HepG2 (cell line): ENCODE data around the gene ZIM2. TPM values are rescaled to one million over a fixed set of nuclear protein-coding genes. Genes with fewer than 3 reads are reported as not detected.
A peak's percentile ranks its signal among the peaks of the same experiment; 100 is the strongest.

ENCODE experiments used
- ESRRA ChIP-seq: sonication (generic); formaldehyde crosslinking; IDR thresholded peaks from 2 replicates; pipeline ENCODE4 v1.5.1; 2020; ENCODE audit warnings: mild to moderate bottlenecking, low read depth, missing genetic modification reagents
- FOXA1 ChIP-seq, 2 experiments: fragments of 450-650 bp in 1 of 2; sonication (generic) in 1 of 2; formaldehyde crosslinking in 1 of 2; IDR thresholded peaks; 2 replicates each; pipeline versions ENCODE4 v1.4.0 to v1.6.1; 2016 to 2020; ENCODE audit warnings: missing genetic modification reagents in 1 of 2
- GABPB1 ChIP-seq: IDR thresholded peaks from 2 replicates; pipeline ENCODE4 v1.6.1; 2016; ENCODE audit warnings: mild to moderate bottlenecking, missing genetic modification reagents, moderate library complexity, missing compliant biosample characterization
- HDAC1 ChIP-seq: sonication (generic); formaldehyde crosslinking; IDR thresholded peaks from 2 replicates; pipeline ENCODE4 v1.5.1; 2020; ENCODE audit warnings: mild to moderate bottlenecking, missing genetic modification reagents
- KAT8 ChIP-seq: IDR thresholded peaks from 2 replicates; pipeline ENCODE4 v1.6.1; 2016; ENCODE audit warnings: missing genetic modification reagents, missing compliant biosample characterization
- NFKB2 ChIP-seq: sonication (generic); formaldehyde crosslinking; IDR thresholded peaks from 2 replicates; pipeline ENCODE4 v1.4.0; 2020; ENCODE audit warnings: missing genetic modification reagents, borderline replicate concordance
- NRL ChIP-seq: sonication (generic); formaldehyde crosslinking; IDR thresholded peaks from 2 replicates; pipeline ENCODE4 v1.5.0; 2020; ENCODE audit warnings: missing genetic modification reagents, mild to moderate bottlenecking, moderate library complexity, borderline replicate concordance
- PAF1 ChIP-seq: IDR thresholded peaks from 2 replicates; pipeline ENCODE4 v1.6.1; 2016; ENCODE audit warnings: missing genetic modification reagents, missing compliant biosample characterization
- SPEN ChIP-seq: sonication (generic); formaldehyde crosslinking; IDR thresholded peaks from 2 replicates; pipeline ENCODE4 v1.5.1; 2020; ENCODE audit warnings: low read depth, mild to moderate bottlenecking, missing genetic modification reagents
- TGIF2 ChIP-seq: IDR thresholded peaks from 2 replicates; pipeline ENCODE4 v1.6.1; 2016; ENCODE audit warnings: control low read depth, missing compliant biosample characterization
- YY1 ChIP-seq: IDR thresholded peaks from 2 replicates; pipeline ENCODE4 v1.6.1; 2011; ENCODE audit warnings: low read length, low read depth, moderate library complexity, mild to moderate bottlenecking; ENCODE audit not compliant: insufficient read depth, insufficient replicate concordance
- ZZZ3 ChIP-seq: sonication (generic); formaldehyde crosslinking; IDR thresholded peaks from 2 replicates; pipeline ENCODE4 v1.4.0; 2020; ENCODE audit warnings: missing genetic modification reagents, mild to moderate bottlenecking, borderline replicate concordance
- polyA plus RNA-seq, 8 experiments: library from polyadenylated mRNA; depleted of rRNA in 3 of 8; stranded (reverse) in 7 of 8; unstranded in 1 of 8; fragments of >200 nt; fragmentation: Illumina TruSeq in 4 of 8; extraction: Trizol in 4 of 8; gene quantifications; 2 replicates each; pipeline versions ENCODE4 v1.2.1 to v1.2.3, GENCODE V29; 2011 to 2016; ENCODE audit warnings: low read depth in 4 of 8, missing spikeins in 1 of 8, mixed read lengths in 1 of 8; ENCODE audit not compliant: insufficient read depth in 1 of 8
- total RNA-seq, 5 experiments: library from RNA; depleted of rRNA; stranded (reverse); fragments of >200 nt; fragmentation: Illumina TruSeq; extraction: Trizol; gene quantifications; 2 replicates each; pipeline ENCODE4 v1.2.3, GENCODE V29; 2016; ENCODE audit warnings: low read depth in 1 of 5
- TF ChIP-seq, protein P1 (sequence below): sonication (generic); formaldehyde crosslinking; IDR thresholded peaks from 2 replicates; pipeline ENCODE4 v1.5.1; 2020; ENCODE audit warnings: mild to moderate bottlenecking, missing genetic modification reagents, moderate library complexity
- TF ChIP-seq, protein P2 (sequence below): sonication (generic); formaldehyde crosslinking; IDR thresholded peaks from 2 replicates; pipeline ENCODE4 v1.4.0; 2020; ENCODE audit warnings: missing genetic modification reagents
- TF ChIP-seq, protein P3 (sequence below): sonication (generic); formaldehyde crosslinking; IDR thresholded peaks from 2 replicates; pipeline ENCODE4 v1.4.0; 2020; ENCODE audit warnings: mild to moderate bottlenecking, missing genetic modification reagents, borderline replicate concordance
- TF ChIP-seq, protein P4 (sequence below): sonication (generic); formaldehyde crosslinking; IDR thresholded peaks from 2 replicates; pipeline ENCODE4 v1.5.0; 2020; ENCODE audit warnings: missing genetic modification reagents

Gene ZIM2
- total and polyA plus RNA-seq, 2 of the 13 experiments (the other 11 are each of a cell fraction or from before 2014, with no cell fraction given): 7.2 to 10.3 TPM

DNA sequence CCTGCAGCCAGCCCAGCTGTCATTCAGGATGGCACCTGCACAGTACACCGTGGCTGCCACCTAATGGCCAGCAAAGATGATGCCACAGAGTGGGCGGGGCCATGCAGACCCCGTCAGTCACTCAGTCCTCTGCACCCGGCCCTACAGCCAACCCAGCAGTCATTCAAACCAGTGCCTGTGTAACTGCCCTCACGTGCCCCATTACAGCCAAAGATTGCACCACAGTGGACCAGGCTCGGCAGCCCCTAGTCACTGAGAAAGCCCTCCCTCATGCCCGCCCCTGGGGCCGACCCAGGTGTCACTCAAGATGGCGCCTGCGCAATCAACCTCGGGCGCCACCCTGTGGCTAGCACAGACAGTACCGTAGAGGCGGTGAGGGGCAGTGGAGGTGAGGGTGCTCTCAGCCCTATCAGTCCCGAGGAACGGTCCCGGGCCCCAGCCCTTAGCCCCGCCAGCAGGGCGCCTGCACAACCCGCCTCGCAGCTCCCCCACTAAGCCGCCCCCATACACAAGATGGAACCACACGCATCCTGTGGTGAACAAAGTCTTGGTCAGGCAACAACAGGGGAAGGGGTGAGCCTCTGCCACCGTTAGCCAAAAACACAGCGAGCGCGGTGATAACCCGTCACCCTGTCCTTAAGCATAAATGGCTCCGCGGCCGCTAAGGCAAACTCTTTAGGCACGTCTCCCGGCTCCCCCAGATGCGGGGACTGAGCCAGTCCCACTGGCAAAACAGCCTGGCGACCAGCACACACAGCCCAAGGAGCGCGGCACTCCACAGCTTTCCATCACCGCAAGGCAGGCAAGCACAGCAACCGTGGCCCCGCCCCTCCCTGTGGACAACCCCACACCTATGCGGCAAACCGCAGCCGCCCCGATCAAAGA lies 2.3 kb downstream of the ZIM2 start (continued):
- TF ChIP-seq ESRRA (CRISPR knock-in tag) (0 out of 2 replicates have a peak, but pooled peaks have one; percentile 21), SPEN (CRISPR knock-in tag) (no peak), NFKB2 (CRISPR knock-in tag) (0 out of 2 replicates have a peak, but pooled peaks have one; percentile 45), KAT8 (0 out of 2 replicates have a peak, but pooled peaks have one; percentile 10), NRL (CRISPR knock-in tag) (peak; percentile 1; the same call in 1 of the 2 replicates), HDAC1 (CRISPR knock-in tag) (0 out of 2 replicates have a peak, but pooled peaks have one; percentile 8), GABPB1 (CRISPR knock-in tag) (0 out of 2 replicates have a peak, but pooled peaks have one; percentile 32), ZZZ3 (peak; percentile 79; the same call in 1 of the 2 replicates), PAF1 (CRISPR knock-in tag) (peak; percentile 24; the same call in 1 of the 2 replicates), TGIF2 (CRISPR knock-in tag) (peak; percentile 63; the same call in 1 of the 2 replicates), YY1 (peak; percentile 87), FOXA1 (IDR thresholded peaks at IDR 0.05) (no peak), FOXA1 (CRISPR knock-in tag; IDR thresholded peaks at IDR 0.05) (0 out of 2 replicates have a peak, but pooled peaks have one; percentile 4)
- TF ChIP-seq, protein P1, sequence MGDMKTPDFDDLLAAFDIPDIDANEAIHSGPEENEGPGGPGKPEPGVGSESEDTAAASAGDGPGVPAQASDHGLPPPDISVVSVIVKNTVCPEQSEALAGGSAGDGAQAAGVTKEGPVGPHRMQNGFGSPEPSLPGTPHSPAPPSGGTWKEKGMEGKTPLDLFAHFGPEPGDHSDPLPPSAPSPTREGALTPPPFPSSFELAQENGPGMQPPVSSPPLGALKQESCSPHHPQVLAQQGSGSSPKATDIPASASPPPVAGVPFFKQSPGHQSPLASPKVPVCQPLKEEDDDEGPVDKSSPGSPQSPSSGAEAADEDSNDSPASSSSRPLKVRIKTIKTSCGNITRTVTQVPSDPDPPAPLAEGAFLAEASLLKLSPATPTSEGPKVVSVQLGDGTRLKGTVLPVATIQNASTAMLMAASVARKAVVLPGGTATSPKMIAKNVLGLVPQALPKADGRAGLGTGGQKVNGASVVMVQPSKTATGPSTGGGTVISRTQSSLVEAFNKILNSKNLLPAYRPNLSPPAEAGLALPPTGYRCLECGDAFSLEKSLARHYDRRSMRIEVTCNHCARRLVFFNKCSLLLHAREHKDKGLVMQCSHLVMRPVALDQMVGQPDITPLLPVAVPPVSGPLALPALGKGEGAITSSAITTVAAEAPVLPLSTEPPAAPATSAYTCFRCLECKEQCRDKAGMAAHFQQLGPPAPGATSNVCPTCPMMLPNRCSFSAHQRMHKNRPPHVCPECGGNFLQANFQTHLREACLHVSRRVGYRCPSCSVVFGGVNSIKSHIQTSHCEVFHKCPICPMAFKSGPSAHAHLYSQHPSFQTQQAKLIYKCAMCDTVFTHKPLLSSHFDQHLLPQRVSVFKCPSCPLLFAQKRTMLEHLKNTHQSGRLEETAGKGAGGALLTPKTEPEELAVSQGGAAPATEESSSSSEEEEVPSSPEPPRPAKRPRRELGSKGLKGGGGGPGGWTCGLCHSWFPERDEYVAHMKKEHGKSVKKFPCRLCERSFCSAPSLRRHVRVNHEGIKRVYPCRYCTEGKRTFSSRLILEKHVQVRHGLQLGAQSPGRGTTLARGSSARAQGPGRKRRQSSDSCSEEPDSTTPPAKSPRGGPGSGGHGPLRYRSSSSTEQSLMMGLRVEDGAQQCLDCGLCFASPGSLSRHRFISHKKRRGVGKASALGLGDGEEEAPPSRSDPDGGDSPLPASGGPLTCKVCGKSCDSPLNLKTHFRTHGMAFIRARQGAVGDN (CRISPR knock-in tag): peak; percentile 22
- TF ChIP-seq, protein P2, sequence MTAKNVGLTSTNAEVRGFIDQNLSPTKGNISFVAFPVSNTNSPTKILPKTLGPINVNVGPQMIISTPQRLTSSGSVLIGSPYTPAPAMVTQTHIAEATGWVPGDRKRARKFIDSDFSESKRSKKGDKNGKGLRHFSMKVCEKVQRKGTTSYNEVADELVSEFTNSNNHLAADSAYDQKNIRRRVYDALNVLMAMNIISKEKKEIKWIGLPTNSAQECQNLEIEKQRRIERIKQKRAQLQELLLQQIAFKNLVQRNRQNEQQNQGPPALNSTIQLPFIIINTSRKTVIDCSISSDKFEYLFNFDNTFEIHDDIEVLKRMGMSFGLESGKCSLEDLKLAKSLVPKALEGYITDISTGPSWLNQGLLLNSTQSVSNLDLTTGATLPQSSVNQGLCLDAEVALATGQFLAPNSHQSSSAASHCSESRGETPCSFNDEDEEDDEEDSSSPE (CRISPR knock-in tag): no peak
- TF ChIP-seq, protein P3, sequence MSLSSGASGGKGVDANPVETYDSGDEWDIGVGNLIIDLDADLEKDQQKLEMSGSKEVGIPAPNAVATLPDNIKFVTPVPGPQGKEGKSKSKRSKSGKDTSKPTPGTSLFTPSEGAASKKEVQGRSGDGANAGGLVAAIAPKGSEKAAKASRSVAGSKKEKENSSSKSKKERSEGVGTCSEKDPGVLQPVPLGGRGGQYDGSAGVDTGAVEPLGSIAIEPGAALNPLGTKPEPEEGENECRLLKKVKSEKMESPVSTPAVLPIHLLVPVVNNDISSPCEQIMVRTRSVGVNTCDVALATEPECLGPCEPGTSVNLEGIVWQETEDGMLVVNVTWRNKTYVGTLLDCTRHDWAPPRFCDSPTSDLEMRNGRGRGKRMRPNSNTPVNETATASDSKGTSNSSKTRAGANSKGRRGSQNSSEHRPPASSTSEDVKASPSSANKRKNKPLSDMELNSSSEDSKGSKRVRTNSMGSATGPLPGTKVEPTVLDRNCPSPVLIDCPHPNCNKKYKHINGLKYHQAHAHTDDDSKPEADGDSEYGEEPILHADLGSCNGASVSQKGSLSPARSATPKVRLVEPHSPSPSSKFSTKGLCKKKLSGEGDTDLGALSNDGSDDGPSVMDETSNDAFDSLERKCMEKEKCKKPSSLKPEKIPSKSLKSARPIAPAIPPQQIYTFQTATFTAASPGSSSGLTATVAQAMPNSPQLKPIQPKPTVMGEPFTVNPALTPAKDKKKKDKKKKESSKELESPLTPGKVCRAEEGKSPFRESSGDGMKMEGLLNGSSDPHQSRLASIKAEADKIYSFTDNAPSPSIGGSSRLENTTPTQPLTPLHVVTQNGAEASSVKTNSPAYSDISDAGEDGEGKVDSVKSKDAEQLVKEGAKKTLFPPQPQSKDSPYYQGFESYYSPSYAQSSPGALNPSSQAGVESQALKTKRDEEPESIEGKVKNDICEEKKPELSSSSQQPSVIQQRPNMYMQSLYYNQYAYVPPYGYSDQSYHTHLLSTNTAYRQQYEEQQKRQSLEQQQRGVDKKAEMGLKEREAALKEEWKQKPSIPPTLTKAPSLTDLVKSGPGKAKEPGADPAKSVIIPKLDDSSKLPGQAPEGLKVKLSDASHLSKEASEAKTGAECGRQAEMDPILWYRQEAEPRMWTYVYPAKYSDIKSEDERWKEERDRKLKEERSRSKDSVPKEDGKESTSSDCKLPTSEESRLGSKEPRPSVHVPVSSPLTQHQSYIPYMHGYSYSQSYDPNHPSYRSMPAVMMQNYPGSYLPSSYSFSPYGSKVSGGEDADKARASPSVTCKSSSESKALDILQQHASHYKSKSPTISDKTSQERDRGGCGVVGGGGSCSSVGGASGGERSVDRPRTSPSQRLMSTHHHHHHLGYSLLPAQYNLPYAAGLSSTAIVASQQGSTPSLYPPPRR: 0 out of 2 replicates have a peak, but pooled peaks have one; percentile 17
- TF ChIP-seq, protein P4, sequence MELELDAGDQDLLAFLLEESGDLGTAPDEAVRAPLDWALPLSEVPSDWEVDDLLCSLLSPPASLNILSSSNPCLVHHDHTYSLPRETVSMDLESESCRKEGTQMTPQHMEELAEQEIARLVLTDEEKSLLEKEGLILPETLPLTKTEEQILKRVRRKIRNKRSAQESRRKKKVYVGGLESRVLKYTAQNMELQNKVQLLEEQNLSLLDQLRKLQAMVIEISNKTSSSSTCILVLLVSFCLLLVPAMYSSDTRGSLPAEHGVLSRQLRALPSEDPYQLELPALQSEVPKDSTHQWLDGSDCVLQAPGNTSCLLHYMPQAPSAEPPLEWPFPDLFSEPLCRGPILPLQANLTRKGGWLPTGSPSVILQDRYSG: no peak
